Glutamatergic neuron (in vitro differentiated cells): ENCODE results near the gene OR2B2. TPM values are rescaled to one million over a fixed set of nuclear protein-coding genes. Genes with fewer than 3 reads are reported as not detected.
"Not testable (repeated sequence)": the region's sequence is repeated elsewhere in the genome, so short reads cannot be mapped to it uniquely, and the experiment has no call there.

ENCODE experiments used
- DNase-seq: peaks from one replicate; pipeline ENCODE4 v3.0.0; 2022
- H3K27ac Mint-ChIP-seq: one replicate; pipeline ENCODE4 v1.8.0; 2020; ENCODE audit warnings: mild to moderate bottlenecking, mixed read lengths, inconsistent platforms; ENCODE audit not compliant: unreplicated experiment
- H3K27me3 Mint-ChIP-seq: one replicate; pipeline ENCODE4 v1.8.0; 2020; ENCODE audit warnings: mild to moderate bottlenecking, moderate library complexity, mixed read lengths, inconsistent platforms; ENCODE audit not compliant: unreplicated experiment
- H3K36me3 Mint-ChIP-seq: one replicate; pipeline ENCODE4 v1.8.0; 2020; ENCODE audit warnings: mild to moderate bottlenecking, mixed read lengths, inconsistent platforms; ENCODE audit not compliant: unreplicated experiment
- H3K4me1 Mint-ChIP-seq: one replicate; pipeline ENCODE4 v1.8.0; 2020; ENCODE audit warnings: mild to moderate bottlenecking, low read depth, mixed read lengths, inconsistent platforms; ENCODE audit not compliant: unreplicated experiment
- H3K4me3 Mint-ChIP-seq: one replicate; pipeline ENCODE4 v1.8.0; 2020; ENCODE audit warnings: mild to moderate bottlenecking, mixed read lengths, inconsistent platforms; ENCODE audit not compliant: unreplicated experiment
- H3K9me3 Mint-ChIP-seq: one replicate; pipeline ENCODE4 v1.8.0; 2020; ENCODE audit warnings: mild to moderate bottlenecking, moderate library complexity, mixed read lengths, inconsistent platforms; ENCODE audit not compliant: unreplicated experiment
- CTCF ChIP-seq: fragments of 200-600 bp; sonication (generic); IDR thresholded peaks from one replicate; pipeline ENCODE4 v1.5.0; 2021; ENCODE audit not compliant: partially characterized antibody, unreplicated experiment
- total RNA-seq: library from RNA; stranded (reverse); fragmentation: NEBNext Ultra II Directional; extraction: Animal tissue kit (Norgen Biotek cat#: 25700); gene quantifications from one replicate; pipeline ENCODE4 v1.2.1, GENCODE V29; 2021; ENCODE audit not compliant: unreplicated experiment

Gene OR2B2
- total RNA-seq, 1 donor from 2014 or later: not detected

DNA sequence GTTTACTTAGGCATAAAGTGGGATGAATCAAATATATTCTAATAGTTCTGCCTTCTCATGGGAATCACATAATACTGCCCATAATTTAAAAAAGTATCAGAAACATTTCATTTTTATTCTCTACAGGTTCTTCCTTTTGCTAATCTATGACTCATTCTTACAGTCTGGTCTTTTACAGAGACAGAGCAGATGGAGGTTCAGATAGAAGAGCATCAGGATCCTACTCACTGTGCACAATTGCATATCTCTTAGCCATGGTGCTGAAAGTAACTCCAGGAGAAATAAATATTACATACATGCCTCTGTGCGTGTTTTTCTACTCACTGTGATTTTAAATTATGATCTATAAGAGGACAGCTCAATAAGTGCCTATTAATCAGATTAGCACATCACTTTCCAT, 28.6 kb upstream of the OR2B2 start:
- H3K27me3 Mint-ChIP-seq: no peaks in the 10 kb centered on the region
- no peaks in the 10 kb centered on the region for H3K36me3 Mint-ChIP-seq
- no peaks in the 10 kb centered on the region for H3K9me3 Mint-ChIP-seq
- no peak for DNase-seq
- TF ChIP-seq CTCF: no peak
- H3K4me3 Mint-ChIP-seq: no peak overlapping the region
- H3K4me1 Mint-ChIP-seq: no peaks in the 10 kb centered on the region
- H3K27ac Mint-ChIP-seq: no peak overlapping the region

DNA sequence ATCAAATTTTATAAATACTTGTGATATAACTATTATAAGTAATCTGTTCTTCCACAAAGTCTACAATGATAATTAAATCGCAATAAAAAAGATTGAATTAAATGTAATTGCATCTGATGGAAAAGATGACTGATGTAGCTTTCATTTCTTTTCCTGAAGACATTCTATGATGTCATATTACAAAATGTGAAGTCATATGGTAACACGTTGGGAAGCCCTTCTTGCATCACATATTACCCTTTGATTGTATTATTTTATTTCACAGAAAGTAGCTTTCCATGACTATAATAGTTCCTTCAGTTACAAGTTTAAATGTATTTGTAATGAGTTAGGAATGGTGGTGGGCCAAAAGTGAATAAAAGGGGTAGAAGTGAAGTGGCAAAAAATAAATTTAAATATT, 19.0 kb upstream of the OR2B2 start:
- DNase-seq: no peak
- H3K4me3 Mint-ChIP-seq: no peak overlapping the region
- no peak for TF ChIP-seq CTCF
- no peak overlapping the region for H3K27ac Mint-ChIP-seq
- H3K4me1 Mint-ChIP-seq: no peaks in the 10 kb centered on the region
- H3K36me3 Mint-ChIP-seq: peaks cover 6% of the 10 kb centered on the region
- H3K27me3 Mint-ChIP-seq: no peaks in the 10 kb centered on the region
- H3K9me3 Mint-ChIP-seq: no peaks in the 10 kb centered on the region

GRCh38 chr6:27929930-27930329, 17.7 kb upstream of the OR2B2 start:
- not testable (repeated sequence) for H3K9me3 Mint-ChIP-seq, DNase-seq, H3K4me1 Mint-ChIP-seq, H3K36me3 Mint-ChIP-seq, H3K27me3 Mint-ChIP-seq, H3K27ac Mint-ChIP-seq, H3K4me3 Mint-ChIP-seq

- not testable (repeated sequence) for H3K4me1 Mint-ChIP-seq, H3K9me3 Mint-ChIP-seq, H3K4me3 Mint-ChIP-seq, DNase-seq, H3K27me3 Mint-ChIP-seq, H3K36me3 Mint-ChIP-seq, H3K27ac Mint-ChIP-seq
Observed at GRCh38 chr6:27928041-27928440, 15.8 kb upstream of the OR2B2 start.

- TF ChIP-seq CTCF: no peak
- Mint-ChIP-seq H3K27me3 (no peaks in the 10 kb centered on the region), H3K27ac (no peak overlapping the region), H3K4me1 (no peaks in the 10 kb centered on the region), H3K36me3 (no peaks in the 10 kb centered on the region), H3K4me3 (no peak overlapping the region), H3K9me3 (no peaks in the 10 kb centered on the region)
- DNase-seq: no peak
Observed at GRCh38 chr6:27924179-27924578, 12.0 kb upstream of the OR2B2 start.

GRCh38 chr6:27922949-27923348, 10.8 kb upstream of the OR2B2 start:
- TF ChIP-seq CTCF: no peak
- no peak overlapping the region for H3K27ac Mint-ChIP-seq
- no peak overlapping the region for H3K4me3 Mint-ChIP-seq
- no peak for DNase-seq
- H3K4me1 Mint-ChIP-seq: no peaks in the 10 kb centered on the region
- no peaks in the 10 kb centered on the region for H3K36me3 Mint-ChIP-seq
- no peaks in the 10 kb centered on the region for H3K9me3 Mint-ChIP-seq
- no peaks in the 10 kb centered on the region for H3K27me3 Mint-ChIP-seq
